Measurements from ENCODE around the gene PHLDB3. TPM values are rescaled to one million over a fixed set of nuclear protein-coding genes. Genes with fewer than 3 reads are reported as not detected.
A peak's percentile ranks its signal among the peaks of the same experiment; 100 is the strongest.
"Not testable (repeated sequence)": the region's sequence is repeated elsewhere in the genome, so short reads cannot be mapped to it uniquely, and the experiment has no call there.

Gene PHLDB3
- total and polyA plus RNA-seq, 4 donors: 5.8 to 23.4 (median 7.9) TPM

DNA sequence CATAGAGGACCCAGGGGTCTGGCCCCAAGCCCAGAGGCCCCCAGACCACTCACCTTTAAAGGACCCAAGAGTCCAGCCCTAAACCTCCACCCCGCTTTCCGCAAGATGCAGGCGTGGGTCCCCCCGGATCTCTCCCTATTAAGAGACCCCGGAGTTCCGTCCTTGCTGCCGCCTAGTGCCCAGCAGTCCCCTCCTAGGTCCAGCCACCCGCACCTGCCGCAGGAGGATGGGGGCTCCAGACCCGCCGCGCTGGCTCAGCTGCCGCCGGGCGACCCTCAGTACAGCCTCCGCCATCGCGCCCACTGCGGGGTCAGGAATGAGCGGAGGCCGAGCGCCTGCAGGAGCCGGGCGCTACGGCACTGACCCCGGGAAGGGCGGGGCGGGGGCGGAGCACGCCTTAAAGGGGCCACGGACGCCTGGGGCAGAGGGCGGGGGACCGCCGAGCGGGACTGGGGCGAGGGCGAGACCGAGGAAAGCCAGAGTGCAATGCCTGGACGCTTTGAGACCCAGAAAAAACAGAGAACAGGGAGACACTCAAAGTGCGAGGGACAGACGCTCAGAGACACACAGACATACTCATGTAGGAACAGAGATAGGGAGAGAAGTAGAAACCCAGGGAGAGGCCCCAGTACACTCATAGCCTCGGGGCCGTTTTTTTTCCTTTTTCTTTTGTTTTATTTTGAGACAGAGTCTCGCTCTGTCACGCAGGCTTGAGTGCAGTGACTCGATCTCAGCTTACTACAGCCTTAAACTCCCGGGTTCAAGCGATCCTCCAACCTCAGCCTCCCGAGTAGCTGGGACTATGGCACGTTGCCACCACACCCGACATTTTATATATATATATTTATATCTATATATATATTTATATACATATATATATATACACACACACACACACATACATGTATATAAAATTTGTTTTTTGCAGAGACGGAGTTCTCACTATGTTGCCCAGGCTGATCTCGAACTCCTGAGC is 22.6 kb upstream of the PHLDB3 start, which contains the start of gene ETHE1:
ETHE1 (minus strand) TSS at position 318 of the 976 bp plus-strand sequence; CDS start at position 294, 24 bp downstream.
- WGBS, 2 donors: 5 to 6% methylated on average over 50 to 54 of the region's 54 CpGs

DNA sequence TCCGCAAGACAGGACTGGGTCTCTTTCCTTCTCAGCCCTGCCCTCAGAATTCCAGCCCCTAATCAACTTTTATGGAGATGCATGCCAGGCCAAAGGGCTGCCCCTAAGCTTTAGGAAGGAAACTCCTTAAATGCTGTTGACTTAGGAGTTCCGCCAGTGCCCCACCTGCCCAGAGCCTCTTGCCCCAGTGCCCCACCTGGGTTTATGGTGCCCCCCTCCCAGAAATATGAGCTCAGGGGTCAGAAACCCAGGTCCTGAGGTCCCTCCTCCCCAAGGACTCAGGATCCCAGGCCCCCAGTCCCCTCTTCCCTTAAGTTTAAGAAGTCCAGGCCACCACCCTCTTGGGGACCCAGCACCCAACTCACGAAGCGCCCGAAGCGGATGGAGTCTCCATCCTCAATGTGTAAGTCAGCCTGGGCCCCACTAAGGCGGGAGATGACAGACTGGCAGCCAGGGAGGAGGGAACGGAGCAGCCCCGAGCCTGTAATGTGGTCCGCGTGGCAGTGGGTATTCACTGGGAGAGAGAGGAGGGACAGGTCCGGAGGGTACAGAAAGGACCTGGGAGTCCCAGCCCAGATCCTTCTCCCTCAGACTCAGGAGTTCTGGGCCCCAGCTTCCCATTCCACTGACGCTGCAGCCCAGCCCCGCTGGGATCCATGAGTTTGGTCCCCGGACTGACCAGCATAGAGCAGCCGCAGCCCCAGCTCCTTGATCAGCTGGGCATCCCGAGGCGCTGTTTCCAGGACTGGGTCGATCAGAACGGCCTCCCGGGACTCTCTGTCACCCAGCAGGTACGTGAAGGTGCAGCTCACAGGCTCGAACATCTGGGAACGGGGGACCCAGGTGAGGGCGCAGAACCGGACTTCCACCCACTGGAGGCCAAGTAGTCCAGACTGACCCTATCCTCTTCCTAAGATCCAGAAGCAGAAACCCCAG is 21.6 kb upstream of the PHLDB3 start:
- peaks cover 0 to 27% (median 6%) of the 10 kb centered on the region in 5 donors for H3K4me1 ChIP-seq (ENCODE audit: control insufficient read depth in 5 of 5, insufficient read depth in 5 of 5, low read length in 5 of 5)
- H3K9ac ChIP-seq (ENCODE audit: insufficient read depth in 1 of 2, low read length in 2 of 2): peak overlapping the region; percentile 48 to 67
- WGBS, 2 donors: 1 to 2% methylated on average over 26 of the region's 26 CpGs
- TF ChIP-seq, protein P1, sequence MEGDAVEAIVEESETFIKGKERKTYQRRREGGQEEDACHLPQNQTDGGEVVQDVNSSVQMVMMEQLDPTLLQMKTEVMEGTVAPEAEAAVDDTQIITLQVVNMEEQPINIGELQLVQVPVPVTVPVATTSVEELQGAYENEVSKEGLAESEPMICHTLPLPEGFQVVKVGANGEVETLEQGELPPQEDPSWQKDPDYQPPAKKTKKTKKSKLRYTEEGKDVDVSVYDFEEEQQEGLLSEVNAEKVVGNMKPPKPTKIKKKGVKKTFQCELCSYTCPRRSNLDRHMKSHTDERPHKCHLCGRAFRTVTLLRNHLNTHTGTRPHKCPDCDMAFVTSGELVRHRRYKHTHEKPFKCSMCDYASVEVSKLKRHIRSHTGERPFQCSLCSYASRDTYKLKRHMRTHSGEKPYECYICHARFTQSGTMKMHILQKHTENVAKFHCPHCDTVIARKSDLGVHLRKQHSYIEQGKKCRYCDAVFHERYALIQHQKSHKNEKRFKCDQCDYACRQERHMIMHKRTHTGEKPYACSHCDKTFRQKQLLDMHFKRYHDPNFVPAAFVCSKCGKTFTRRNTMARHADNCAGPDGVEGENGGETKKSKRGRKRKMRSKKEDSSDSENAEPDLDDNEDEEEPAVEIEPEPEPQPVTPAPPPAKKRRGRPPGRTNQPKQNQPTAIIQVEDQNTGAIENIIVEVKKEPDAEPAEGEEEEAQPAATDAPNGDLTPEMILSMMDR (IDR thresholded peaks at IDR 0.05; ENCODE audit: control extremely low read depth, extremely low read depth): no peak
- H3K36me3 ChIP-seq (ENCODE audit: control insufficient read depth in 4 of 4, insufficient read depth in 4 of 4, low read length in 4 of 4): no peaks in the 10 kb centered on the region
- H3K4me3 ChIP-seq: peak overlapping the region; percentile 46
- ATAC-seq (ENCODE audit: insufficient read depth, low FRiP score): peak; percentile 15
- H3K27me3 ChIP-seq (ENCODE audit: control insufficient read depth in 3 of 3, insufficient read depth in 3 of 3, low read length in 2 of 3): no peaks in the 10 kb centered on the region
- peak overlapping the region; percentile 61 to 80 for H3K27ac ChIP-seq (ENCODE audit: low read depth in 1 of 2, low read length in 1 of 2)
- DNase-seq: peak in 2 of 3 donors; percentile 14 to 27
- H3K9me3 ChIP-seq (ENCODE audit: control insufficient read depth in 4 of 4, insufficient read depth in 3 of 4, low read length in 3 of 4): no peaks in the 10 kb centered on the region

More for the DNA sequence above, 22.6 kb upstream of the PHLDB3 start, which contains the start of gene ETHE1:
- Histone ChIP-seq H3K27me3 (ENCODE audit: control insufficient read depth in 3 of 3, insufficient read depth in 3 of 3, low read length in 2 of 3) (no peaks in the 10 kb centered on the region), H3K4me1 (ENCODE audit: control insufficient read depth in 5 of 5, insufficient read depth in 5 of 5, low read length in 5 of 5) (peaks cover 0 to 27% (median 6%) of the 10 kb centered on the region in 5 donors), H3K27ac (ENCODE audit: low read depth in 1 of 2, low read length in 1 of 2) (peak within 1 kb of the TSS; percentile 61 to 80), H3K36me3 (ENCODE audit: control insufficient read depth in 4 of 4, insufficient read depth in 4 of 4, low read length in 4 of 4) (no peaks in the 10 kb centered on the region), H3K9ac (ENCODE audit: insufficient read depth in 1 of 2, low read length in 2 of 2) (peak within 1 kb of the TSS; percentile 48 to 83), H3K9me3 (ENCODE audit: control insufficient read depth in 4 of 4, insufficient read depth in 3 of 4, low read length in 3 of 4) (no peaks in the 10 kb centered on the region), H3K4me3 (peak within 1 kb of the TSS; percentile 46)
- peak; percentile 86 for ATAC-seq (ENCODE audit: insufficient read depth, low FRiP score)
- DNase-seq: peak; percentile 74 to 80 (median 76)
- TF ChIP-seq, protein P1 (IDR thresholded peaks at IDR 0.05; ENCODE audit: control extremely low read depth, extremely low read depth): no peak

DNA sequence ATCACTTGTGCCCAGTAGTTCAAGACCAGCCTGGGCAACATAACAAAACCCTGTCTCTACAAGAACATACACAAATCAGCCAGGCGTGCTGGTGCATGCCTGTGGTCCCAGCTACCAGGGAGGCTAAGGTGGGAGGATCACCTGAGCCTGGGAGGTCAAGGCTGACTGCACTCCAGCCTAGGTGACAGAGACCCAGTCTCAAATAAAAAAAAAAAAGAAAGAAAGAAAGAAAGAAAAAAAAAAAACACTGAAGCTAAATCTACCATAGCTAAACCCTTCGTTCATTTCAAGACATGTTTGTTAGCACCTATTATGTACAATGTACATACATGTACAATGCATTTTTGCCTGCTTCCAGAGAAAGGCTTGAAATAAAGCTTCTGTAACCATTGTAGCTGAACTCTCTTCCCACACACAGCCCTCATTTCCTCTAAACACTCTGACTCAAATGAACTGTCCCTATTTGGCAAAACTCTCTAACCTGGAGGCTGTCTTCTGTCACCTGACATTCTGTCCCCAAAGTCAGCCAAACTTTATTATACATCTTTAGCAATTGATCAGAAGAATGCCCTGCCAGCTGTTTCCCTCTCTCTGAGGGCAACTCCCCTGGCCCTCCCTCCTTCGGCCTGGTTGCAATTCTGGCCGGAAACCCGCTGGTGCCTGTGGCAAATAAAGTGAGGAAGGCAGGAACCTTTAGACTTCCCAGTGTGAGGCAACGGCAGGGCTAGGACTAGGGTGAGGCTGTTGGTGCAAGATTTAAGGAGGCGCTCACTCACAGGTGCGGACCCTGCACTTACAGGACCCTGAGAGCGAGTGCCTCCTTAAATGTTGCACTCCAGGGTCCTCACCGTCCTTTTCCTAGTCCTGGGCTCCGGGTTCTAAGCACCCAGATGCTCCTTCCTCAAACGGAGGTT is 20.6 kb upstream of the PHLDB3 start:
- Histone ChIP-seq H3K4me3 (peak overlapping the region; percentile 46), H3K36me3 (ENCODE audit: control insufficient read depth in 4 of 4, insufficient read depth in 4 of 4, low read length in 4 of 4) (no peaks in the 10 kb centered on the region), H3K27ac (ENCODE audit: low read depth in 1 of 2, low read length in 1 of 2) (peak overlapping the region in 1 of 2 donors; percentile 74), H3K27me3 (ENCODE audit: control insufficient read depth in 3 of 3, insufficient read depth in 3 of 3, low read length in 2 of 3) (no peaks in the 10 kb centered on the region), H3K4me1 (ENCODE audit: control insufficient read depth in 5 of 5, insufficient read depth in 5 of 5, low read length in 5 of 5) (peaks cover 0 to 27% (median 6%) of the 10 kb centered on the region in 5 donors), H3K9me3 (ENCODE audit: control insufficient read depth in 4 of 4, insufficient read depth in 3 of 4, low read length in 3 of 4) (no peaks in the 10 kb centered on the region), H3K9ac (ENCODE audit: insufficient read depth in 1 of 2, low read length in 2 of 2) (peak overlapping the region in 1 of 2 donors; percentile 28)
- peak; percentile 31 for ATAC-seq (ENCODE audit: insufficient read depth, low FRiP score)
- 8 to 12% methylated on average over 12 of the region's 12 CpGs for WGBS, 2 donors
- TF ChIP-seq, protein P1 (IDR thresholded peaks at IDR 0.05; ENCODE audit: control extremely low read depth, extremely low read depth): no peak
- peak in 2 of 3 donors; percentile 27 to 39 for DNase-seq

DNA sequence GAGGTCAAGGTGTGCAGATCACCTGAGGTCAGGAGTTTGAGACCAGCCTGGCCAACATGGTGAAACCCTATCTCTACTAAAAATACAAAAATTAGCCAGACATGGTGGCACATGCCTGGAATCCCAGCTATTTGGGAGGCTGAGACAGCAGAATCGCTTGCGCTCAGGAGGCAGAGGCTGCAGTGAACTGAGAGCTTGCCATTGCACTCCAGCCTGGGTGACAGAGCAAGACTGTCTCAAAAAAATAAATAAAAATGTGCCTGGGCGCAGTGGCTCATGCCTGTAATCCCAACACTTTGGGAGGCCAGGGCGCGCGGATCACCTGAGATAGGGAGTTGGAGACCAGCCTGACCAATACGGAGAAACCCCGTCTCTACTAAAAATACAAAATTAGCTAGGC is 19.1 kb upstream of the PHLDB3 start:
- H3K27ac ChIP-seq (ENCODE audit: low read depth in 1 of 2, low read length in 1 of 2); ATAC-seq (ENCODE audit: insufficient read depth, low FRiP score); H3K36me3 ChIP-seq (ENCODE audit: control insufficient read depth in 4 of 4, insufficient read depth in 4 of 4, low read length in 4 of 4); DNase-seq; H3K9me3 ChIP-seq (ENCODE audit: control insufficient read depth in 4 of 4, insufficient read depth in 3 of 4, low read length in 3 of 4); H3K9ac ChIP-seq (ENCODE audit: insufficient read depth in 1 of 2, low read length in 2 of 2); H3K4me3 ChIP-seq; H3K27me3 ChIP-seq (ENCODE audit: control insufficient read depth in 3 of 3, insufficient read depth in 3 of 3, low read length in 2 of 3): not testable (repeated sequence)
- peaks cover 0 to 27% (median 6%) of the 10 kb centered on the region in 5 donors for H3K4me1 ChIP-seq (ENCODE audit: control insufficient read depth in 5 of 5, insufficient read depth in 5 of 5, low read length in 5 of 5)
- 98 to 99% methylated on average over 8 of the region's 8 CpGs for WGBS, 2 donors
